HCT116 (cell line): ENCODE results near the gene KRTAP12-1.

Experiments
- CEBPB ChIP-seq: IDR thresholded peaks from 2 replicates; pipeline ENCODE4 v1.6.1; 2012; ENCODE audit warnings: low read depth
- CTCF ChIP-seq, 3 experiments: fragments of 200-600 bp in 1 of 3; sonication (generic) in 1 of 3; IDR thresholded peaks in 2 of 3; conservative IDR thresholded peaks in 1 of 3; 2 replicates each; pipeline ENCODE4 v1.5.1; 2012 to 2017; ENCODE audit warnings: low read depth in 2 of 3, low read length in 2 of 3, antibody characterized with exemption in 1 of 3, borderline replicate concordance in 1 of 3, control low read depth in 1 of 3, mild to moderate bottlenecking in 1 of 3, mixed read lengths in 1 of 3, mixed run types in 1 of 3, moderate library complexity in 1 of 3; ENCODE audit not compliant: insufficient read depth in 1 of 3
- EZH2phosphoT487 ChIP-seq: fragments of 200-600 bp; IDR thresholded peaks from 2 replicates; pipeline ENCODE4 v1.6.1; 2018; ENCODE audit warnings: antibody characterized with exemption, borderline replicate concordance
- MAX ChIP-seq: IDR thresholded peaks from 2 replicates; pipeline ENCODE4 v1.6.1; 2012
- POLR2AphosphoS5 ChIP-seq: IDR thresholded peaks from 2 replicates; pipeline ENCODE4 v1.6.1; 2011; ENCODE audit warnings: mild to moderate bottlenecking, low read depth, low read length, moderate library complexity
- RAD21 ChIP-seq: IDR thresholded peaks from 2 replicates; pipeline ENCODE4 v1.6.1; 2012; ENCODE audit warnings: low read depth, mild to moderate bottlenecking
- ZNF274 ChIP-seq: fragments of 200-500 bp; sonication (Bioruptor generic); IDR thresholded peaks from 2 replicates; pipeline ENCODE4 v1.6.1; 2014; ENCODE audit warnings: mild to moderate bottlenecking, low read depth, low read length, inconsistent platforms

- TF ChIP-seq EZH2phosphoT487: no peak
- TF ChIP-seq MAX: no peak
- no peak for TF ChIP-seq CTCF (IDR thresholded peaks at IDR 0.05 in 2 of 3, conservative IDR thresholded peaks at IDR 0.05 in 1 of 3; ENCODE audit: borderline replicate concordance in 1 of 3, insufficient read depth in 1 of 3, low read depth in 2 of 3, low read length in 2 of 3)
- no peak for TF ChIP-seq CEBPB
- no peak for TF ChIP-seq POLR2AphosphoS5
- no peak for TF ChIP-seq ZNF274
- no peak for TF ChIP-seq RAD21
Measured at GRCh38 chr21:44684483-44684882, 2.5 kb upstream of the KRTAP12-1 start.
